SK-MEL-5 (cell line): Measurements from ENCODE around the gene TPM4. TPM values are rescaled to one million over a fixed set of nuclear protein-coding genes. Genes with fewer than 3 reads are reported as not detected.
"Not testable (repeated sequence)": the region's sequence is repeated elsewhere in the genome, so short reads cannot be mapped to it uniquely, and the experiment has no call there.

Source experiments
- DNase-seq: peaks from one replicate; pipeline ENCODE4 v3.0.0-alpha.2; 2016; ENCODE audit warnings: low read depth, low spot score
- in situ Hi-C: cut with HindIII; loops from 2 replicates; pipeline ENCODE4 v1.10.0; 2016; ENCODE audit warnings: low sequenced_read_pairs, high pct_unique_total_duplicates, low pct_unique_long_range_greater_than_20kb
- polyA plus RNA-seq, 2 experiments: library from polyadenylated mRNA; depleted of rRNA; stranded (reverse); fragments of >200 nt; gene quantifications; 2 replicates each; pipeline ENCODE4 v1.2.3, GENCODE V29; 2015
- total RNA-seq: library from RNA; depleted of rRNA; stranded (reverse); fragments of >200 nt; shearing (Covaris generic); gene quantifications from 2 replicates; pipeline ENCODE4 v1.2.3, GENCODE V29; 2014; rRNA removed

Gene TPM4
- total RNA-seq: 194 and 197 TPM in 2 replicates
- 151 and 164 TPM in 2 replicates for polyA plus RNA-seq (2015; cell fraction: cytosol; rRNA removed)
- polyA plus RNA-seq (2015; cell fraction: nucleus; rRNA removed): 57.3 and 61.3 TPM in 2 replicates

DNA sequence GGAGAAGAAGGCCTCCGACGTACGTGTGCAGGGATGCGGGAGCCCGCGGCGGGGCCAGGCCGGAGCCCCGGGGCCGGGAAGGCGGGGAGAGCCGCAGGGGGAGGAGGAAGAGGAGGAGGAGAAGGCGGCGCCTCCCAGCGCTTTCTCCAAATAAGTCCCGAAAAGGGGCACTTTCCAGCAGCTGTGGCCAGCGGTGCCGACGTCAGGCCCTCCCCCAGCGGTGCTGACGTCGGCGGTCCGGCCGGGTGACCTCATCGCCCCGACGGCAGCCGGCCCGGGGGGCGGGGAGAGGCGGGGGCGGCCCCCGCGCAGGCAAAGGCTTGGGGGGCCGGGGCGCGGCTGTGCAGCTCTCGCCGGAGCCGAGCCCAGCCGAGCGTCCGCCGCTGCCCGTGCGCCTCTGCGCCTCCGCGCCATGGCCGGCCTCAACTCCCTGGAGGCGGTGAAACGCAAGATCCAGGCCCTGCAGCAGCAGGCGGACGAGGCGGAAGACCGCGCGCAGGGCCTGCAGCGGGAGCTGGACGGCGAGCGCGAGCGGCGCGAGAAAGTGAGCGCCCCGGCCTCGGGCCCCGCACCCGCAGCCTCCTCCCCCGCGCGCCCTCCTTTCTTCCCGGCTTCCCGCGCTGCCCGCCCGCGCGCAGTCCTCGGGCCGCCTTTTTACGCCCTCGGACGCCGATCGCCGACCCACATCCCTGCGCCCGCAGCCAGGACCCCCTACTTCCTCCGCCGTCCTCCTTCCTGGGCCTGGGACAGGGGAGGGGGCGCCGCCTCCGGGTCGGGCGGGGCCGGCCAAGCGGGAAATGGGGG lies at the start of gene TPM4:
Gene TPM4 (plus strand): TSS at position 342 of the 804 bp plus-strand sequence. CDS start 71 bp downstream, at position 413.
- DNase-seq: peak; percentile 79
- in situ Hi-C loops: no loop called here

DNA sequence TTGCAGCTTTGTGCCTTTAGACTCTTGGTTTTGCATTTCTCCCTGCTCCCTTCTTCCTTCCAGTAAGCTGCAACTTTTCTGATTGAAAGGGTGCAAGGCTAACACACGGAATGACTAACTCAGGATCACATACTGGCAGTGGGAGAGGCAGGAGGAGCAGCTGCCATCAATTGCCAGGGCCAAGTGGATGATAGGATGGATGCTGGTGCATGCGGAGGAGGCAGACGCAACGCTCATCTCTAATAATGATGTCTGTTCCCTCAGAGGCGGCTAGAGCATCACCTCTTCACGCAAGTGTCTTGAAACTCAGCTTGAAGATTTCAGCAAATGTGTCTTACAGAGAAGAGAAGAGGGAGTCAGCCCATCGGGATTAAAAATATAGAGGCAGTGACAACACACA lies 49.5 kb upstream of the TPM4 start:
- in situ Hi-C loops: no loop called here
- no peak for DNase-seq

DNA sequence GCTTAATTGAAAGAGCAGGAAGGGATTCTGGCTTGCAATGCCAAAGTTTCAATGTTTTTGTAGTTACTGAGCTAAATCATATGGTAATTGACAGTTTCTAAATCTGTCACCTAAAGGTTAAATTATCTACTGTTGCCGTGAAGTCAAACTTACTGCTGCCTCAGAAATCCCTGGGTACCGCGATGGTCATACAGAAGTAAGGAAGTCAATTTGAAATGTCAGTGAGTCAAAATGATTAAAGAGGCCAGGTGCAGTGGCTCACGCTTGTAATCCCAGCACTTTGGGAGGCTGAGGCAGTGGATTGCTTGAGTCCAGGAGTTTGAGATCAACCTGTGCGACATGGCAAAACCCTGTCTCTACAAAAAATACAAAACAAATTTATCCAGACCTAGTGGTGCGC lies 48.8 kb upstream of the TPM4 start:
- no peak for DNase-seq
- in situ Hi-C loops: no loop called here

DNA sequence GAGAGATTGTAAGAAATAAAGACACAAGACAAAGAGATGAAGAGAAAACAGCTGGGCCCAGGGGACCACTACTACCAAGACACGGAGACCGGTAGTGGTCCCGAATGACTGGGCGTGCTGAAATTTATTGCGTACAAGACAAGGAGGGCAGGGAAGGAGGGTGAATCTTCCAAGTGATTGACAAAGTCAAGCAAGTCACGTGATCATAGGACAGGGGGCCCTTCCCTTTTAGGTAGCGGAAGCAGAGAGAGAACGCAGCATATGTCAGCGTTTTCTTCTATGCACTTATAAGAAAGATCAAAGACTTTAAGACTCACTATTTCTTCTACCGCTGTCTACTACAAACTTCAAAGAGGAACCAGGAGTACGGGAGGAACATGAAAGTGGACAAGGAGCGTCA lies 46.1 kb upstream of the TPM4 start:
- DNase-seq, in situ Hi-C loops: not testable (repeated sequence)

DNA sequence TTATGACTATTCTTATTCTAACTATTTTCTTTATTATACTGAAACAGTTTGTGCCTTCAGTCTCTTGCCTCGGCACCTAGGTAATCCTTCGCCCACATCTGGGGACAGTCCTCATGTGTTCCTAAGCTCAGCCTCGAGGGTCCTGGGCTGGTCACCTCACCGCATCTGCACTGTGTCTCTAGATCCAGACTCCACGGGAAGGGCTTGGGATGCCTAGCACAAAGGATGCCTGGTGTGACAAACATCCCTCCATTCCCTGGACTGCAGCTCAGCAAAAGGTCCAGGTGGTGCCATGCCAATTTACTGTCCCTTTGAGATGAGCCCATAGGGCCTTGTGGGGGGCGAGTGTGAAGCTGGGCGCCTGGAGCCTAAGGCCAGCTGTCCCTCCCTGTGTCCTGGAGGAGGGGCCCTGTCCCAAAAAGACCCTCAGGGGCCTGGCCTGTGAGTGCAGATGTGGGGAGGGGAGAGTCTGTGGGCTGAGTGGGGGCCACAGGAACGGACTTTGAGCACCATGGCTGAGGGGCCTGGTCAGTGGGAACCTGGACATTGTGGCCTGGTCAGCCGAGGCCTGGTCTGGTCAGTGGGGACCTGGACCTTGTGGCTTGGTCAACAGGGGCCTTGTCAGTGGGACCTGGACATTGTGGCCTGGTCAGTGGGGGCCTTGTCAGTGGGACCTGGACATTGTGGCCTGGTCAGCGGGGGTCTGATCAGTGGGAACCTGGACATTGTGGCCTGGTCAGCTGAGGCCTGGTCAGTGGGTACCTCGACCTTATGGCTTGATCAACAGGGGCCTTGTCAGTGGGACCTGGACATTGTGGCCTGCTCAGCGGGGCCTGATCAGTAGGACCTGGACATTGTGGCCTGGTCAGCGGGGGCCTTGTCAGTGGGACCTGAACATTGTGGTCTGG lies 45.1 kb upstream of the TPM4 start:
- in situ Hi-C loops: no loop called here
- no peak for DNase-seq

DNA sequence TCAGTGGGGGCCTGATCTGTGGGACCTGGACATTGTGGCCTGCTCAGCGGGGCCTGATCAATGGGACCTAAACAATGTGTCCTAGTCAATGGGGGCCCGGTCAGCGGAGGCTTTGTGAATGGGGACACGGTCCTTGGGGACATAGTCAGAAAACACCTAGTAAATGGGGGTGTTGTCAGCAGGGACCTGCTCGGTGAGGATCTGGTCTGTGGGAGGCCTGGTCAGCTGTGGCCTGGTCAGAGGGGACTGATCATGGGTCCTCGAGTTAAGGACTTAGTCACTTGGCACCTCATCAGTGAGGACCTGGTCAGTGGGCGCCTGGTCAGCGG lies 44.5 kb upstream of the TPM4 start:
- DNase-seq: no peak
- in situ Hi-C loops: no loop called here

DNA sequence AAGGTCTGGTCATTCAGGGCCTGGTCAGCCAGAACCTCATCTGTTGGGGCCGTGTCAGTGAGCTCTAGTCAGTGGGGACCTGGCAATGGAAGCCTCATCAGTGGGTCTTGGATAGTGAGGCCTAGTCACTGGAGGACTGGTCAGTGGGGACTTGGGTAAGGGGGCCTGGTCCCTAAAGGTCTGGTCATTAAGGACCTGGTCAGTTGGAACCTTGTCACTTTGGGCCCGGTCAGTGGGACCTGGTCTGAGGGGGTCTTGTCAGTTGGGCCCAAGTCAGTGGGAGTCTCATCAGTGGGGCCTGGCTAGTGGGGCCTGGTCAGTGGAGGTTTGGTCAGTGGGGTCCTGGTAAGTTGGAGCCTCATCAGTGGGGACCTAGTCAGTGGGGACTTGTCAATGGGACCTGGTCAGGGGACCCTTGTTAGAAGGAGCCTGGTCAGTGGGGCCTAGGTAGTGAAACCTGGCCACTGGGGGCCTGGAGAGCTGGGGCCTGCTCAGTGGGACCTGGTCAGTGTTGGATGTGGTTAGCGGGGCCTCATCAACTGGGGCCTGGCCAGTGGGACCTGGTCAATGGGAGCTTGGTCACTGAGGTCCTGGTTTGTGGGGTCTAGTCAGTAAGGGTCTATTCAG lies 43.7 kb upstream of the TPM4 start:
- in situ Hi-C loops: no loop called here
- DNase-seq: no peak

DNA sequence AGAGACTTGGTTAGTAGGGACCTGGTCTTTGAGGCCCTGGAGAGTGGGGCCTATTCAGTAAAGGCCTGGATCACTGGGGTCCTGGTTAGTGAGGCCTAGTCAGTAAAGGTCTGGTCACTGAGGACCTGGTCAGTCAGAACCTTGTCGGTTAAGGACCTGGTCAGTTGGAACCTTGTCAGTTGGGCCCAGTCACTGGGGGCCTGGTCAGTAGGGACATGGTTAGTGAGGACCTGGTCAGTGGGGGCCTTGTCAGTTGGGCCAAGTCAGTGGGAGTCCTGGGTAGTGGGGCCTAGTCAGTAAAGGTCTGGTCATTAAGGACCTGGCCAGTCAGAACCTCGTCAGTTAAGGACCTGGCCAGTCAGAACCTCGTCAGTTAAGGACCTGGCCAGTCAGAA lies 43.2 kb upstream of the TPM4 start:
- in situ Hi-C loops: no loop called here
- no peak for DNase-seq

DNA sequence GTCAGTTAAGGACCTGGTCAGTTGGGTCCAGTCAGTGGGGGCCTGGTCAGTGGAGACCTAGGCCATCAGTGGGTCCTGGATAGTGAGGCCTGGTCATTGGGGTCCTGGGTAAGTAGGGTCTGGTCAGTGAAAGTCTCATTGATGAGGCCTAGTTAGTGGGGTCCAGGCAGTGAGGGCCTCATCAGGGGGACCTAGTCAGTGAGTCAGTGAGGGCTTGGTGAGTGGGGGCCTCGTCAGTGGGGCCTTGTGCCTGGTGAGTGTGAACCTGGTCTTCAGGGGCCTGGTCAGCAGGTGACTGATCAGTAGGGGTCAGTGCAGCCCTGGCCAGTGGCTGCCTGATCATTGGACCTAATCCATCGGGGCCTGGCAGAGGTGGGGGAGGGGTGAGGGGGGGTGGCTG lies 42.6 kb upstream of the TPM4 start:
- in situ Hi-C loops: no loop called here
- DNase-seq: no peak

DNA sequence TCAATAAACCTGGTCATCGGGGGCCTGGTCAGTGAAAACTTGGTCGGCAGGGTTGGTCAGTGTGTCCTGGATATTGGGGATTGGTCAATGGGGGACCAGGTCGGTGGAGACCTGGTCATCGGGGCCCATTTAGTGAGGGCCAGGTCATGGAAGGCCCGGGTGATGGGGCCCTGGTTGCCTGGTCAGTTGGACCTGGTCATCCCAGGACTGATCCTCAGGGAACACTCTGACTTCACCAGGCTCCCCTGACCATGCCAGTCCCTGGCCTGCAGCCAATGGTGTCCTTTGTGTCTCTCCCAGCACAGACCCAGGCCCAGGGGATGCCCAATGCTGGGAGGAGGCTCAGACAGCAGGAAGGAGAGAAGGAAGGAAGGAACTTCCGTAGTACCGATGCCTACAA lies 42.1 kb upstream of the TPM4 start:
- DNase-seq: no peak
- in situ Hi-C loops: no loop called here

DNA sequence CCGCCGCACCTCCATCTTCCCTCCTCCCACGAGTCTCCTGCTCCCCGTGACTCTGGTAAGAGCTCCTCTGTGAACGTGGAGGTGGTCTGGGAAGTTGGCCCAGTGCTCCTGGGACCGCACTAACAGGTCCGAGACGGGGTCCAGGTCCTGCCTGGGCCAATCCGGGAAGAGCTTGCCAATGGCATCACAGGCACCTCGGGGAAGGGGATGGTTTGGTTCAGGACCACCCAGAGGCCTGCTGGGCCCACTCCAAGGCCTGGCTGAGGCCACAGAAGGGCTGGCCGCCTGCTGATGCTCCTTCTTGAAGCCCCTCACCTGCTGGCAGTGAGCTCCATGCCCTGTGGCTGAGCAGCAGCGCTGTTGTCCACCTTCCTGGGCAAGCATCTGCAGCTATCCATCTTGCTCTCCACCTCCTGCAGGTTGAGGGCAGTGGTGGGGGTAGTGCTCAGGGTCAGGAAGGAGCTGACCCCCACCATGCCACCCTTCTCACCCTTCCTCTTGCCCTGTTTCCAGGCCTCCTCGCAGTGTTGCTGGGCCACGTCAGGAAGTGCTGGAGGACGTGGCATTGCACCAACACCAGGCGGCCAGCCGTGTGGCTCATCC lies 41.2 kb upstream of the TPM4 start:
- no peak for DNase-seq
- in situ Hi-C loops: no loop called here

DNA sequence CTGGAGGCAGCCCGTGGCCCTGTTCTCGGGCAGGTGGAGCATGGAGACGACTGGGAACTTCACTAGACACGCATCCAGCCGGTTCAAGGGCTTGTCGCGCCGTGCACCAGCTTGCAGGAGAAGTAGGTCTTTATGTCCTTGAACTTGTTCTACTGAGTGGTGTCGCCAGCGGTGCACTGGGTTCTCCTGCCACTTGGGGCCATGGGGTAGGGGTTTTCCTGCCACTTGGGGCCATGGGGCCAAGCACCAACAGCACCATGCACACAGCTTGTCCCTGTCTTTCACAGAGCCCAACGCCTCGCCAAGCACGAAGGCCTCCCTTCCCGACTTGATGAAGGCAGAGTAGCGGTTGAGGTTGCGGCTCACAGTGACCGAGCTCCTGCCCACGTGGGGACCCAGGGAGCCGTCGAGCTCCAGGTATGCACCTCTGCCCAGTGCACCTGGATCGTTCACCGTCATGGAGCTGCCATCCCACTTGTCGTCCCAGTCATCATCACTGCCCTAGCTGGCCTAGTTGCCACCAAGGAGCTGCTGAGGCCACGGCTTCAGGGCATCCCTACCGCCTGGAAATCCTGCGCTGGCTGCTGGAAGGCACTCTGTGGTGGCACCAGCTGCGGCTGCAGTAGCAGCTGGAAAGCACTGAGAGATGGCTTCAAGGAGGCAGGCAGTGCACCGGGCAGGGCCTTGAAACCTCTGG lies 40.5 kb upstream of the TPM4 start:
- DNase-seq: no peak
- in situ Hi-C loops: no loop called here

DNA sequence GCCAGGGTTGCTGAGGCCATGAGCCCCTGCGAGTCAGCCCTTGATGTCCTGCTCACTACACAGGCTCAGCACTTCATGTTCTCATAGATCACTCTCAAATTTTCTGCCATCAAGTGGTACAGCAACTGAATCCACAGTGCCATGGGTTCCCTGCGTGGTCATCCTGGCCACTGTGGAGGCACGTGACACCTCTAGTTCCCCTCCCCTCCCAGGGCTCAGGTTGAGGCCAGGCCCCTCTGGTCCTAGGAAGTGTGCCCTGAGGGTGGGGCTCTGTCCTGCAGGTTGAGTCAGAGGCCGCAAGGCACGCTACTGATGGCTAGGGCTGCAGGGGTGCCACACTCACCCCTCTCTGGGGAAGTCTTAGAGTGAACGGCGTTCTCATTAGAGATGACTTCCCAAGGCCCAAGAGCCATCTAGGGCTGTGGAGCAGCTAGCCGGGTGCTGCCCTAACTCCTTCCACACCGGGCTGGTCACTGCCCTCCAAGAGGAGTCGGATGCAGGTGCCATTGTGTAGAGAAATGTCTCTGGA lies 39.8 kb upstream of the TPM4 start:
- in situ Hi-C loops: no loop called here
- DNase-seq: no peak

DNA sequence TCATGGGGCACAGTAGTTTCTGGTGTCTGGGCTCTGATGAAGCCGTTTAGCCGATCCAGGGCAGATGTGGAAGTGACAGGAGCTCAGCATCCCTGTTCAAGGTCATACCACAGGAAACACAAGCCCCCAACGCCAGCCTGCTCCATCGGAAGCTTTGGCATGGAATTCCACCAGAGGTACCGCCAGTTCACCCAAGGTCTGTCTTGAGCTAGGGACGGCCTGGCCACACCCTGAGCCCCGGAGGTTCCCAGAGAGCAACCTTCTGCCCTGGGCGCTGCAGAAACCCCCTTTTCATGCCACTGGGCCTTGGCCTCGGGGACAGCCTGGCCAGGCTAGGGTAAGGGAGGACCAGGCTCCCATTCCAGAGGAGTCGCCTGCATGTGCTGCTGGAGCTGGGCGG lies 39.4 kb upstream of the TPM4 start:
- no peak for DNase-seq
- in situ Hi-C loops: no loop called here

DNA sequence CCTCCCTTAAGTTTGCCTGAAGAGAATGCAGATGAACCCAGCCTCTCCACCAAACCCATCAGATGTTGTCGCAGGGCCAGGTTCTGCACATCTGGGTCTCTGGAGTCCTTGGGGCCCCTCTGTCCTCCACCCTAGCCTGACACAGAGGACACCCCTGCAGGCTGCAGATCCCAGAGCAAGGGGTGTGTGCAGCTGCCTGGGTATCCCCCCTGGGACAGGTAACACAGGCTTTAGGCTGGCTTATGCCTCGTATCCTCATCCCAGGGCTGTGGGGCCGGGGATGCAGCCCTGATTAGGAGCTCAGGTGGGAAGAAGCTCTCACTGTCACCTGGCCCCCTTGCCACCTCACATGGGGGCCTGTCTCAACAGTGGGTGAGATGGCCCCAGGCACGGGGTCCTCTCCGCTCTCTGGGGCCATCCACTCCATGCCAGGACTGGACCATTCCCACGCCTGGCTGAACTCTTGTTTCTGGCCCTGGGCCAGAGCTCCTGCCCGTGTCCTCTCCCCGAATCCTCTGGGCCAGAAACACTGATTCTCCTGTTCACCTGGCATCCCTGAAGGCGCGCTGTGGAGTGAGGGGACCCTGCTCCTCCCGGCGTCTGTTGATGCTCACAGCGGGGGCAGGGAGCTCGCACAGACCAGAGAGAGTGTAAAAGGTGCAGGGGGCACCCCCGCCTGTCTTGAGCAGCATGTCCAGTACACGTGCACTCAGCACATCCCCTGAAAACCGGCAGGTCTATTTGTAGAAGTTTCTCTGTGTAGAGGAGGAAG lies 38.7 kb upstream of the TPM4 start:
- DNase-seq: no peak
- in situ Hi-C loops: no loop called here

DNA sequence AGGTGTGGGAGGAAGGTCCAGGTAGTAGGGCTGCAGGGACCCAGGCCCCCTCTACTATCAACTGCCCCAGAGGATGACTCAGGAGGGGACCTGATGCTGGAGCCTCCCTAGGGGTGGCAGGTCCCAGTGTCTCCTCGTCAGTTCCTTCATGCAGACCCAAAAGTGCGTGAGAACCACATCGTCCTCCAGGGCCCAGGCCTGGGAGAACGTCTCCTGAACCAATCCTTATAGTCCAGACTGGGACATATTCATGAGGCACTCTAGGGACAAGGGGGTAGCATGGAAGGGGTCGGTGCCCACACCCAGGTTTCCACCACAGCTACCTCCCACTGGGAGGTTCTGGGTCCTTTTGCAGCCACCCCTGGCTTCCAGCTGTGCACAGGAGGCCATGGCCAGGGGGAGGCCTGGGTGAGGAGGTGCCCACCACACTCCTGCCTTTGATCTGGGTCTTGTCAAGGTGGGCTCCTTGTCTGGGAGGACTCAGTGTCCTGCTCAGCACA lies 38.0 kb upstream of the TPM4 start:
- no peak for DNase-seq
- in situ Hi-C loops: no loop called here
